HepG2 (cell line): ENCODE measurements around the gene ABCB4. TPM values are rescaled to one million over a fixed set of nuclear protein-coding genes. Genes with fewer than 3 reads are reported as not detected.
"Not testable (repeated sequence)": the region's sequence is repeated elsewhere in the genome, so short reads cannot be mapped to it uniquely, and the experiment has no call there.

Source experiments
- ATAC-seq: fragments of 200-7000 bp; cut with Tn5 transposase; 3 replicates; pipeline ENCODE4 v1.9.1; 2020; ENCODE audit warnings: mild to moderate bottlenecking, moderate library complexity
- BruUV-seq: library from RNA; stranded (reverse); fragments of 400-500 nt; replicated peaks from 2 replicates; lab custom pipeline; 2021; lab: Mats Ljungman, UMichigan
- CTCF ChIA-PET: fragments of 300-600 bp; formaldehyde crosslinking; extraction: SDS; loops from one replicate; lab custom pipeline; 2021; ENCODE audit warnings: low total read pairs, inconsistent platforms, low intra/inter-chr PET ratio; lab: Yijun Ruan, JAX
- POLR2A ChIA-PET: fragments of 350-600 bp; sonication (Branson Sonifier 250); formaldehyde crosslinking; loops from one replicate; lab custom pipeline; 2020; ENCODE audit warnings: antibody characterized with exemption, inconsistent platforms; lab: Yijun Ruan, JAX
- DNase-seq: peaks from one replicate; pipeline ENCODE4 v3.0.0-alpha.2; 2015; ENCODE audit warnings: low spot score
- FAIRE-seq: peaks from 3 replicates; lab custom pipeline; 2011; peaks lifted over from hg19 to GRCh38; lab: Jason Lieb, UNC
- H2AFZ ChIP-seq: one replicate; pipeline ENCODE4 v1.6.1; 2011; ENCODE audit warnings: low read length, inconsistent platforms
- H3K27ac ChIP-seq: fragments of 300-600 bp; 3 replicates; pipeline ENCODE4 v1.8.0; 2011; ENCODE audit warnings: mixed run types, mild to moderate bottlenecking, mixed read lengths, low read length, inconsistent platforms; ENCODE audit not compliant: insufficient read depth; ENCODE audit errors: extremely low read length
- H3K27me3 ChIP-seq, 2 experiments: fragments of 200-600 bp in 1 of 2; 2 replicates in 1 of 2; 3 replicates in 1 of 2; pipeline versions ENCODE4 v1.6.0 to v1.8.0; 2011; ENCODE audit warnings: low read length in 2 of 2, mild to moderate bottlenecking in 2 of 2, moderate library complexity in 2 of 2, inconsistent platforms in 1 of 2; ENCODE audit not compliant: insufficient read depth in 2 of 2, control insufficient read depth in 1 of 2
- H3K36me3 ChIP-seq, 2 experiments: fragments of 200-600 bp in 1 of 2; replicated peaks in 1 of 2; 2 replicates in 1 of 2; 3 replicates in 1 of 2; pipeline versions ENCODE4 v1.5.1 to v1.8.0; 2011; ENCODE audit warnings: low read length in 2 of 2, inconsistent platforms in 1 of 2; ENCODE audit not compliant: insufficient read depth in 2 of 2, control insufficient read depth in 1 of 2
- H3K4me1 ChIP-seq: 2 replicates; pipeline ENCODE4 v1.5.1; 2012; ENCODE audit warnings: low read length, inconsistent platforms; ENCODE audit not compliant: insufficient read depth
- H3K4me2 ChIP-seq: 2 replicates; pipeline ENCODE4 v1.6.0; 2011; ENCODE audit warnings: low read depth, low read length, inconsistent platforms
- H3K4me3 ChIP-seq, 3 experiments: fragments of 200-600 bp in 1 of 3; sonication (generic), shearing (Covaris generic) in 1 of 3; replicated peaks in 1 of 3; 2 replicates each; pipeline ENCODE4 v1.5.1; 2011 to 2016; ENCODE audit warnings: low read length in 3 of 3, inconsistent platforms in 2 of 3, low read depth in 2 of 3, mild to moderate bottlenecking in 2 of 3, control low read depth in 1 of 3, mixed read lengths in 1 of 3; ENCODE audit not compliant: insufficient read depth in 1 of 3
- H3K79me2 ChIP-seq: one replicate; pipeline ENCODE4 v1.6.1; 2011; ENCODE audit warnings: low read length, inconsistent platforms; ENCODE audit not compliant: insufficient read depth
- H3K9ac ChIP-seq: 2 replicates; pipeline ENCODE4 v1.6.0; 2011; ENCODE audit warnings: mild to moderate bottlenecking, low read depth, low read length, inconsistent platforms; ENCODE audit not compliant: insufficient read depth
- H3K9me3 ChIP-seq: 2 replicates; pipeline ENCODE4 v1.5.1; 2012; ENCODE audit warnings: mild to moderate bottlenecking, low read length
- H4K20me1 ChIP-seq: 2 replicates; pipeline ENCODE4 v1.6.0; 2011; ENCODE audit warnings: inconsistent platforms, mild to moderate bottlenecking, low read length, moderate library complexity; ENCODE audit not compliant: insufficient read depth
- BORCS8-MEF2B ChIP-seq: sonication (generic); formaldehyde crosslinking; IDR thresholded peaks from 2 replicates; pipeline ENCODE4 v1.8.0; 2022; ENCODE audit warnings: mild to moderate bottlenecking, missing genetic modification reagents
- ELK4 ChIP-seq: sonication (generic); formaldehyde crosslinking; IDR thresholded peaks from 2 replicates; pipeline ENCODE4 v1.9.0; 2021; ENCODE audit warnings: missing genetic modification reagents, borderline replicate concordance
- HOXA3 ChIP-seq: sonication (generic); formaldehyde crosslinking; IDR thresholded peaks from 2 replicates; pipeline ENCODE4 v1.5.0; 2020; ENCODE audit warnings: missing genetic modification reagents
- JUN ChIP-seq: sonication (generic); formaldehyde crosslinking; IDR thresholded peaks from 2 replicates; pipeline ENCODE4 v1.4.0; 2020; ENCODE audit warnings: mild to moderate bottlenecking, missing genetic modification reagents
- ZNF414 ChIP-seq: sonication (generic); formaldehyde crosslinking; IDR thresholded peaks from 2 replicates; pipeline ENCODE4 v1.5.0; 2020; ENCODE audit warnings: missing genetic modification reagents
- WGBS: methylation state at CpG from one replicate; pipeline ENCODE4 v1.1.6; 2017; ENCODE audit warnings: low lambda C conversion rate; 5-methylcytosine and 5-hydroxymethylcytosine counted together
- in situ Hi-C: cut with HindIII; loops from 2 replicates; pipeline ENCODE4 v1.10.0; 2017; ENCODE audit warnings: low pct_unique_long_range_greater_than_20kb; ENCODE audit not compliant: extremely low pct_ligation_motif_present
- intact Hi-C: fragments of 100-400 bp; cut with micrococcal nuclease; formaldehyde crosslinking; loops from one replicate; pipeline ENCODE4 v1.10.0; 2022; ENCODE audit not compliant: unreplicated experiment
- polyA plus RNA-seq, 8 experiments: library from polyadenylated mRNA; depleted of rRNA in 3 of 8; stranded (reverse) in 7 of 8; unstranded in 1 of 8; fragments of >200 nt; fragmentation: Illumina TruSeq in 4 of 8; extraction: Trizol in 4 of 8; gene quantifications; 2 replicates each; pipeline versions ENCODE4 v1.2.1 to v1.2.3, GENCODE V29; 2011 to 2016; ENCODE audit warnings: low read depth in 4 of 8, missing spikeins in 1 of 8, mixed read lengths in 1 of 8; ENCODE audit not compliant: insufficient read depth in 1 of 8
- total RNA-seq, 5 experiments: library from RNA; depleted of rRNA; stranded (reverse); fragments of >200 nt; fragmentation: Illumina TruSeq; extraction: Trizol; gene quantifications; 2 replicates each; pipeline ENCODE4 v1.2.3, GENCODE V29; 2016; ENCODE audit warnings: low read depth in 1 of 5
- TF ChIP-seq, protein P1 (sequence below): sonication (generic); formaldehyde crosslinking; IDR thresholded peaks from 2 replicates; pipeline ENCODE4 v1.5.0; 2020; ENCODE audit warnings: missing genetic modification reagents, mild to moderate bottlenecking, borderline replicate concordance
- TF ChIP-seq, protein P2 (sequence below): IDR thresholded peaks from 2 replicates; pipeline ENCODE4 v1.6.1; 2012; ENCODE audit warnings: low read length, improper control_type of control experiment

Gene ABCB4
- total and polyA plus RNA-seq, 2 of the 13 experiments (the other 11 are each of a cell fraction or from before 2014, with no cell fraction given) = 18.0 to 32.4 TPM

- H3K4me1 ChIP-seq = peaks cover 60% of the 10 kb centered on the region
- H3K9ac ChIP-seq, BruUV-seq, H3K79me2 ChIP-seq, CTCF ChIA-PET, ATAC-seq, H4K20me1 ChIP-seq, H3K4me2 ChIP-seq, H3K4me3 ChIP-seq, POLR2A ChIA-PET, DNase-seq, H3K27ac ChIP-seq, in situ Hi-C loops, FAIRE-seq, H2AFZ ChIP-seq, H3K9me3 ChIP-seq, H3K27me3 ChIP-seq: not testable (repeated sequence)
- peaks cover 0 to 20% of the 10 kb centered on the region in 2 experiments; a peak in 4 of 5 replicates for H3K36me3 ChIP-seq
- intact Hi-C loops = loop anchor here (5.0 kb wide), 1 partner anchor 37 kb away; no protein-coding TSS in a partner anchor
- 98% methylated on average over 3 of the region's 3 CpGs for WGBS
These were observed 15.0 kb downstream of the ABCB4 start for GRCh38 chr7:87460444-87460843.

GRCh38 chr7:87459941-87460340 lies 15.5 kb downstream of the ABCB4 start:
- intact Hi-C loops = loop anchor here (5.0 kb wide), 1 partner anchor 37 kb away; no protein-coding TSS in a partner anchor
- TF ChIP-seq BORCS8-MEF2B (CRISPR knock-in tag) = no peak
- TF ChIP-seq JUN (CRISPR knock-in tag) = no peak
- TF ChIP-seq ELK4 = no peak
- TF ChIP-seq, protein P1, sequence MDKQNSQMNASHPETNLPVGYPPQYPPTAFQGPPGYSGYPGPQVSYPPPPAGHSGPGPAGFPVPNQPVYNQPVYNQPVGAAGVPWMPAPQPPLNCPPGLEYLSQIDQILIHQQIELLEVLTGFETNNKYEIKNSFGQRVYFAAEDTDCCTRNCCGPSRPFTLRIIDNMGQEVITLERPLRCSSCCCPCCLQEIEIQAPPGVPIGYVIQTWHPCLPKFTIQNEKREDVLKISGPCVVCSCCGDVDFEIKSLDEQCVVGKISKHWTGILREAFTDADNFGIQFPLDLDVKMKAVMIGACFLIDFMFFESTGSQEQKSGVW (CRISPR knock-in tag) = no peak
- TF ChIP-seq, protein P2, sequence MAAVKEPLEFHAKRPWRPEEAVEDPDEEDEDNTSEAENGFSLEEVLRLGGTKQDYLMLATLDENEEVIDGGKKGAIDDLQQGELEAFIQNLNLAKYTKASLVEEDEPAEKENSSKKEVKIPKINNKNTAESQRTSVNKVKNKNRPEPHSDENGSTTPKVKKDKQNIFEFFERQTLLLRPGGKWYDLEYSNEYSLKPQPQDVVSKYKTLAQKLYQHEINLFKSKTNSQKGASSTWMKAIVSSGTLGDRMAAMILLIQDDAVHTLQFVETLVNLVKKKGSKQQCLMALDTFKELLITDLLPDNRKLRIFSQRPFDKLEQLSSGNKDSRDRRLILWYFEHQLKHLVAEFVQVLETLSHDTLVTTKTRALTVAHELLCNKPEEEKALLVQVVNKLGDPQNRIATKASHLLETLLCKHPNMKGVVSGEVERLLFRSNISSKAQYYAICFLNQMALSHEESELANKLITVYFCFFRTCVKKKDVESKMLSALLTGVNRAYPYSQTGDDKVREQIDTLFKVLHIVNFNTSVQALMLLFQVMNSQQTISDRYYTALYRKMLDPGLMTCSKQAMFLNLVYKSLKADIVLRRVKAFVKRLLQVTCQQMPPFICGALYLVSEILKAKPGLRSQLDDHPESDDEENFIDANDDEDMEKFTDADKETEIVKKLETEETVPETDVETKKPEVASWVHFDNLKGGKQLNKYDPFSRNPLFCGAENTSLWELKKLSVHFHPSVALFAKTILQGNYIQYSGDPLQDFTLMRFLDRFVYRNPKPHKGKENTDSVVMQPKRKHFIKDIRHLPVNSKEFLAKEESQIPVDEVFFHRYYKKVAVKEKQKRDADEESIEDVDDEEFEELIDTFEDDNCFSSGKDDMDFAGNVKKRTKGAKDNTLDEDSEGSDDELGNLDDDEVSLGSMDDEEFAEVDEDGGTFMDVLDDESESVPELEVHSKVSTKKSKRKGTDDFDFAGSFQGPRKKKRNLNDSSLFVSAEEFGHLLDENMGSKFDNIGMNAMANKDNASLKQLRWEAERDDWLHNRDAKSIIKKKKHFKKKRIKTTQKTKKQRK = no peak
- no peak for TF ChIP-seq HOXA3
- no peak for TF ChIP-seq ZNF414 (CRISPR knock-in tag)

More at GRCh38 chr7:87459941-87460340, 15.5 kb downstream of the ABCB4 start:
- 100% methylated on average over 2 of the region's 2 CpGs for WGBS
- in situ Hi-C loops = no loop called here
- Histone ChIP-seq H3K27me3 (no peaks in the 10 kb centered on the region), H3K9ac (no peak overlapping the region), H3K4me2 (no peak overlapping the region), H3K4me3 (no peak overlapping the region), H3K27ac (no peak overlapping the region), H2AFZ (no peak overlapping the region), H4K20me1 (no peaks in the 10 kb centered on the region), H3K4me1 (peaks cover 60% of the 10 kb centered on the region), H3K79me2 (no peaks in the 10 kb centered on the region), H3K9me3 (no peaks in the 10 kb centered on the region), H3K36me3 (peaks cover 0 to 20% of the 10 kb centered on the region in 2 experiments; a peak in 4 of 5 replicates)
- ATAC-seq = no peak
- ChIA-PET POLR2A (no interaction called here), CTCF (no interaction called here)
- DNase-seq = no peak
- FAIRE-seq = no peak
- no TSS peak for BruUV-seq
